ENCODE data around the gene RETREG3. TPM values are rescaled to one million over a fixed set of nuclear protein-coding genes. Genes with fewer than 3 reads are reported as not detected.

Gene RETREG3
- total and polyA plus RNA-seq, 2 donors (not counting 1 experiment from before 2014, with no cell fraction given), result 44.1 to 108 TPM

- Mint-ChIP-seq H3K27ac (no peak overlapping the region), H3K27me3 (no peaks in the 10 kb centered on the region), H3K9me3 (ENCODE audit: insufficient read depth) (no peaks in the 10 kb centered on the region), H3K4me3 (no peak overlapping the region), H3K4me1 (peaks cover 36% of the 10 kb centered on the region)
- ATAC-seq (ENCODE audit: low read depth) (no peak), DNase-seq (no peak)
- H3K9me3 ChIP-seq (ENCODE audit: control extremely low read depth in 1 of 3, control insufficient read depth in 2 of 3, insufficient read depth in 1 of 3, low read length in 2 of 3), result no peaks in the 10 kb centered on the region
- H3K4me2 ChIP-seq (replicated peaks; ENCODE audit: low read depth, low read length, poor library complexity, severe bottlenecking), result no peak overlapping the region
- peaks cover 19% of the 10 kb centered on the region for H4K20me1 ChIP-seq (ENCODE audit: control insufficient read depth, insufficient read depth, low read length, poor library complexity, severe bottlenecking)
- intact Hi-C loops (cut with micrococcal nuclease), result no loop called here
- H3K27ac ChIP-seq (ENCODE audit: low read length in 2 of 2), result no peak overlapping the region
- H3K27me3 ChIP-seq (replicated peaks in 1 of 4; ENCODE audit: control extremely low read depth in 1 of 4, control insufficient read depth in 3 of 4, insufficient read depth in 4 of 4, low read length in 3 of 4), result no peaks in the 10 kb centered on the region
- ChIA-PET POLR2A (no interaction called here), CTCF (interaction anchor here (1.0 kb wide), 1 partner anchor 25 kb away, joined by 4 read pairs; the partner anchor contains the start of gene TUBG1)
- TF ChIP-seq CTCF (IDR thresholded peaks at IDR 0.05) (no peak), EZH2 (IDR thresholded peaks at IDR 0.05; ENCODE audit: borderline replicate concordance, insufficient read depth, low read depth, low read length, poor library complexity, severe bottlenecking) (no peak)
- 99% methylated on average over 8 of the region's 9 CpGs for WGBS (ENCODE audit: insufficient coverage)
- H3K4me3 ChIP-seq (ENCODE audit: control extremely low read depth in 1 of 5, extremely low read depth in 1 of 5, insufficient read depth in 1 of 5, low read depth in 2 of 5, low read length in 4 of 5), result no peak overlapping the region
- H3K4me1 ChIP-seq (ENCODE audit: control insufficient read depth in 2 of 2, insufficient read depth in 2 of 2, low read length in 2 of 2), result peaks cover 16 to 31% of the 10 kb centered on the region in 2 donors
- H2AFZ ChIP-seq (ENCODE audit: insufficient read depth, low read depth, low read length, poor library complexity, severe bottlenecking), result no peak overlapping the region
- peaks cover 14 to 90% of the 10 kb centered on the region in 2 experiments for H3K36me3 ChIP-seq (replicated peaks in 1 of 2; ENCODE audit: control extremely low read depth in 1 of 2, control insufficient read depth in 1 of 2, extremely low read depth in 1 of 2, insufficient read depth in 2 of 2, low read length in 1 of 2)
- H3K79me2 ChIP-seq (ENCODE audit: control insufficient read depth, insufficient read depth, low read length), result peaks cover 5% of the 10 kb centered on the region
- no peak overlapping the region for H3K9ac ChIP-seq (ENCODE audit: low read length)
These were observed 24.3 kb downstream of the RETREG3 start for GRCh38 chr17:42584880-42585279.

- peaks cover 18 to 40% of the 10 kb centered on the region in 2 donors for H3K4me1 ChIP-seq (ENCODE audit: control insufficient read depth in 2 of 2, insufficient read depth in 2 of 2, low read length in 2 of 2)
- H3K4me3 ChIP-seq (ENCODE audit: control extremely low read depth in 1 of 5, extremely low read depth in 1 of 5, insufficient read depth in 1 of 5, low read depth in 2 of 5, low read length in 4 of 5), result no peak overlapping the region
- H3K4me3 Mint-ChIP-seq, result no peak overlapping the region
- no peaks in the 10 kb centered on the region for H3K27me3 Mint-ChIP-seq
- H3K27me3 ChIP-seq (replicated peaks in 1 of 4; ENCODE audit: control extremely low read depth in 1 of 4, control insufficient read depth in 3 of 4, insufficient read depth in 4 of 4, low read length in 3 of 4), result no peaks in the 10 kb centered on the region
- over 99% methylated on average over 9 of the region's 10 CpGs for WGBS (ENCODE audit: insufficient coverage)
- DNase-seq (no peak), ATAC-seq (ENCODE audit: low read depth) (no peak)
- no peak overlapping the region for H2AFZ ChIP-seq (ENCODE audit: insufficient read depth, low read depth, low read length, poor library complexity, severe bottlenecking)
- POLR2A ChIA-PET, result interaction anchor here (0.6 kb wide), 1 partner anchor 147 kb away, joined by 3 read pairs; no protein-coding TSS in a partner anchor
- peaks cover 44% of the 10 kb centered on the region for H3K4me1 Mint-ChIP-seq
- no peak overlapping the region for H3K9ac ChIP-seq (ENCODE audit: low read length)
- H3K36me3 ChIP-seq (replicated peaks in 1 of 2; ENCODE audit: control extremely low read depth in 1 of 2, control insufficient read depth in 1 of 2, extremely low read depth in 1 of 2, insufficient read depth in 2 of 2, low read length in 1 of 2), result peaks cover 12 to 70% of the 10 kb centered on the region in 2 experiments
- intact Hi-C loops (cut with micrococcal nuclease), result no loop called here
- H4K20me1 ChIP-seq (ENCODE audit: control insufficient read depth, insufficient read depth, low read length, poor library complexity, severe bottlenecking), result peaks cover 16% of the 10 kb centered on the region
- no peak overlapping the region for H3K4me2 ChIP-seq (replicated peaks; ENCODE audit: low read depth, low read length, poor library complexity, severe bottlenecking)
- peaks cover 14% of the 10 kb centered on the region for H3K79me2 ChIP-seq (ENCODE audit: control insufficient read depth, insufficient read depth, low read length)
- H3K27ac Mint-ChIP-seq, result no peak overlapping the region
- no peak overlapping the region for H3K27ac ChIP-seq (ENCODE audit: low read length in 2 of 2)
- no peaks in the 10 kb centered on the region for H3K9me3 ChIP-seq (ENCODE audit: control extremely low read depth in 1 of 3, control insufficient read depth in 2 of 3, insufficient read depth in 1 of 3, low read length in 2 of 3)
- H3K9me3 Mint-ChIP-seq (ENCODE audit: insufficient read depth), result no peaks in the 10 kb centered on the region
- CTCF ChIA-PET, result interaction anchor here (1.0 to 1.9 kb wide), 3 partner anchors 13 to 27 kb away, joined by 4 to 7 read pairs (median 4); partner anchors contain the start of genes RETREG3 and TUBG1
- TF ChIP-seq CTCF (IDR thresholded peaks at IDR 0.05) (no peak), EZH2 (IDR thresholded peaks at IDR 0.05; ENCODE audit: borderline replicate concordance, insufficient read depth, low read depth, low read length, poor library complexity, severe bottlenecking) (no peak)
These were observed 27.4 kb downstream of the RETREG3 start for GRCh38 chr17:42581744-42582270.

Data from B cell (primary cell).